ENCODE data around the gene CPSF3. TPM values are rescaled to one million over a fixed set of nuclear protein-coding genes. Genes with fewer than 3 reads are reported as not detected.

CPSF3 gene
- total and polyA plus RNA-seq, 2 of the 8 experiments (the other 6 are each of a cell fraction or from before 2014, with no cell fraction given): 44.5 to 93.3 TPM

GRCh38 chr2:9428965-9429577 lies 5.6 kb downstream of the CPSF3 start:
- no peak overlapping the region for H2AFZ ChIP-seq (ENCODE audit: low read length)
- H3K4me1 ChIP-seq (replicated peaks in 1 of 4; ENCODE audit: control insufficient read depth in 3 of 4, insufficient read depth in 4 of 4, low read length in 3 of 4): peaks cover 0 to 8% (median 4%) of the 10 kb centered on the region in 4 experiments; a peak in 4 of 7 replicates
- DNase-seq (ENCODE audit: low read depth in 1 of 2, low spot score in 2 of 2): no peak
- no peaks in the 10 kb centered on the region for H3K9me3 ChIP-seq (ENCODE audit: insufficient read depth in 2 of 2, low read depth in 1 of 2, low read length in 1 of 2)
- 83% methylated on average over 5 of the region's 5 CpGs; no CpG with 5 or more reads in 1 of the 2 experiments for WGBS, 2 experiments (ENCODE audit: extremely low coverage in 1 of 2, insufficient coverage in 1 of 2, insufficient read length in 1 of 2, insufficient replicate concordance in 2 of 2, low coverage in 1 of 2, low lambda C conversion rate in 2 of 2, missing lambda C conversion rate in 1 of 2)
- no peak for FAIRE-seq
- no peak overlapping the region for H3K23ac ChIP-seq (ENCODE audit: insufficient read length)
- H2BK5ac ChIP-seq (ENCODE audit: low read depth, low read length): no peak overlapping the region
- no peak overlapping the region for H3K4me2 ChIP-seq (ENCODE audit: insufficient read depth in 1 of 2, low read depth in 2 of 2, low read length in 2 of 2)
- H3K79me1 ChIP-seq (ENCODE audit: low read depth, low read length): peaks cover 8% of the 10 kb centered on the region
- no peak overlapping the region for H3K4ac ChIP-seq (replicated peaks; ENCODE audit: insufficient read length, low read depth, low read length)
- TF ChIP-seq SP1 (IDR thresholded peaks at IDR 0.05; ENCODE audit: low read depth, low read length): no peak
- no peak for TF ChIP-seq KDM1A (IDR thresholded peaks at IDR 0.05; ENCODE audit: borderline replicate concordance, low read length)
- no peak for TF ChIP-seq POLR2AphosphoS5 (IDR thresholded peaks at IDR 0.05; ENCODE audit: low read depth, low read length)
- no peak for TF ChIP-seq CHD1 (IDR thresholded peaks at IDR 0.05; ENCODE audit: low read depth, low read length)
- TF ChIP-seq BCL11A (IDR thresholded peaks at IDR 0.05; ENCODE audit: low read depth in 2 of 2, low read length in 2 of 2): no peak
- TF ChIP-seq BRCA1 (IDR thresholded peaks at IDR 0.05; ENCODE audit: low read depth, low read length): no peak
- no peak for TF ChIP-seq SAP30 (IDR thresholded peaks at IDR 0.05; ENCODE audit: insufficient read depth, insufficient replicate concordance, low read length)
- H4K5ac ChIP-seq (ENCODE audit: insufficient read length, low read depth, low read length): no peak overlapping the region
- peaks cover 0 to 36% of the 10 kb centered on the region in 2 experiments; a peak in 3 of 4 replicates for H3K79me2 ChIP-seq (ENCODE audit: control insufficient read depth in 1 of 2, insufficient read depth in 2 of 2, low read length in 2 of 2)
- H3K9ac ChIP-seq (replicated peaks in 1 of 4; ENCODE audit: extremely low read depth in 1 of 4, low read depth in 3 of 4, low read length in 3 of 4): no peak overlapping the region
- H3K27ac ChIP-seq (ENCODE audit: low read depth, low read length): no peak overlapping the region
- H3K36me3 ChIP-seq (ENCODE audit: control insufficient read depth in 2 of 4, insufficient read depth in 4 of 4, low read length in 3 of 4): peaks cover 12 to 52% (median 38%) of the 10 kb centered on the region in 4 experiments
- peaks cover 2% of the 10 kb centered on the region; the same call in 1 of the 2 replicates for H3K23me2 ChIP-seq (ENCODE audit: low read depth, low read length)
- H4K20me1 ChIP-seq (replicated peaks in 1 of 2; ENCODE audit: control insufficient read depth in 1 of 2, insufficient read depth in 2 of 2, low read length in 2 of 2): peaks cover 3 to 4% of the 10 kb centered on the region in 2 experiments
- H3K18ac ChIP-seq (ENCODE audit: extremely low read depth, low read length): no peak overlapping the region
- H3K56ac ChIP-seq (replicated peaks; ENCODE audit: insufficient read length, low read depth, low read length): no peak overlapping the region
- no peak overlapping the region for H4K8ac ChIP-seq (ENCODE audit: extremely low read depth, insufficient read depth, low read length)
- no peak overlapping the region for H2BK20ac ChIP-seq (ENCODE audit: low read length)
- H3K14ac ChIP-seq (ENCODE audit: insufficient read length): no peak overlapping the region
- POLR2A ChIA-PET (ENCODE audit: partially characterized antibody): no interaction called here
- H3K4me3 ChIP-seq (ENCODE audit: extremely low read depth in 1 of 4, insufficient read depth in 2 of 4, low read depth in 3 of 4, low read length in 4 of 4): no peak overlapping the region
- CTCF ChIA-PET (ENCODE audit: partially characterized antibody): interaction anchor here (0.8 to 1.2 kb wide), 3 partner anchors 9 to 14 kb away, joined by 3 to 4 read pairs (median 3); no protein-coding TSS in a partner anchor
- H2AK5ac ChIP-seq (ENCODE audit: low read depth, low read length): no peak overlapping the region
- no peak overlapping the region for H2BK15ac ChIP-seq (ENCODE audit: low read length)
- no peak overlapping the region for H4K91ac ChIP-seq (replicated peaks; ENCODE audit: insufficient read length, low read length)
- H2BK120ac ChIP-seq (replicated peaks; ENCODE audit: low read depth, low read length): no peak overlapping the region
- no peaks in the 10 kb centered on the region for H3K27me3 ChIP-seq (replicated peaks in 1 of 4; ENCODE audit: control insufficient read depth in 3 of 4, extremely low read depth in 1 of 4, insufficient read depth in 3 of 4, low read length in 3 of 4)
- H2BK12ac ChIP-seq (ENCODE audit: low read depth, low read length): no peak overlapping the region
